Astrocyte of the cerebellum (primary cell): Measurements from ENCODE around the gene VKORC1.
A peak's percentile ranks its signal among the peaks of the same experiment; 100 is the strongest.

ENCODE experiments used
- DNase-seq: peaks from one replicate; pipeline ENCODE4 v3.0.0-alpha.2; 2011; ENCODE audit warnings: low read depth
- H3K4me3 ChIP-seq: 2 replicates; pipeline ENCODE4 v1.5.1; 2011; ENCODE audit warnings: mild to moderate bottlenecking, low read depth, low read length, moderate library complexity
- in situ Hi-C: cut with HindIII; loops from 2 replicates; pipeline ENCODE4 v1.10.0; 2017; ENCODE audit warnings: low sequenced_read_pairs
- TF ChIP-seq, protein P1 (sequence below): IDR thresholded peaks from 2 replicates; pipeline ENCODE4 v1.5.1; 2012; ENCODE audit warnings: low read length, low read depth, moderate library complexity, mild to moderate bottlenecking; ENCODE audit errors: missing control alignments

VKORC1 gene

DNA sequence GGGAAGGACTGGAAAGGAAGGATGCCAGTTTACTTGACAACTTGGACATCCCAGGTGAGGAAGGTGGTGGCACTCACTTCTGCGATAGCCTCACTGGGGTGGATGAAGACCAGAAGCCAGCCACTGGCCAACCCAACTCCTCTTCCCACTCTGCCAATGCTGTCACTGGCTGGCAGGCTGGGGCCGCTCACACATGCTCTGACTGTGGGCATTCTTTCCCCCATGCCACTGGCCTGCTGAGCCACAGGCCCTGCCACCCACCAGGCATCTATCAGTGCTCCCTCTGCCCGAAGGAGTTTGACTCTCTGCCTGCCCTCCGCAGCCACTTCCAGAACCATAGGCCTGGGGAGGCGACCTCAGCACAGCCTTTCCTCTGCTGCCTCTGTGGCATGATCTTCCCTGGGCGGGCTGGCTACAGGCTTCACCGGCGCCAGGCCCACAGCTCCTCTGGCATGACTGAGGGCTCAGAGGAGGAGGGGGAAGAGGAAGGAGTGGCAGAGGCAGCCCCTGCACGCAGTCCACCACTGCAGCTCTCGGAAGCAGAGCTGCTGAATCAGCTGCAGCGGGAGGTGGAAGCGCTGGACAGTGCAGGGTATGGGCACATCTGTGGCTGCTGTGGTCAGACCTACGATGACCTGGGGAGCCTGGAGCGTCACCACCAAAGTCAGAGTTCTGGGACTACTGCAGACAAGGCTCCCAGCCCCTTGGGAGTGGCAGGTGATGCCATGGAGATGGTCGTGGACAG is 15.8 kb downstream of the VKORC1 start:
- in situ Hi-C loops = no loop called here
- no peak for DNase-seq
- TF ChIP-seq, protein P1, sequence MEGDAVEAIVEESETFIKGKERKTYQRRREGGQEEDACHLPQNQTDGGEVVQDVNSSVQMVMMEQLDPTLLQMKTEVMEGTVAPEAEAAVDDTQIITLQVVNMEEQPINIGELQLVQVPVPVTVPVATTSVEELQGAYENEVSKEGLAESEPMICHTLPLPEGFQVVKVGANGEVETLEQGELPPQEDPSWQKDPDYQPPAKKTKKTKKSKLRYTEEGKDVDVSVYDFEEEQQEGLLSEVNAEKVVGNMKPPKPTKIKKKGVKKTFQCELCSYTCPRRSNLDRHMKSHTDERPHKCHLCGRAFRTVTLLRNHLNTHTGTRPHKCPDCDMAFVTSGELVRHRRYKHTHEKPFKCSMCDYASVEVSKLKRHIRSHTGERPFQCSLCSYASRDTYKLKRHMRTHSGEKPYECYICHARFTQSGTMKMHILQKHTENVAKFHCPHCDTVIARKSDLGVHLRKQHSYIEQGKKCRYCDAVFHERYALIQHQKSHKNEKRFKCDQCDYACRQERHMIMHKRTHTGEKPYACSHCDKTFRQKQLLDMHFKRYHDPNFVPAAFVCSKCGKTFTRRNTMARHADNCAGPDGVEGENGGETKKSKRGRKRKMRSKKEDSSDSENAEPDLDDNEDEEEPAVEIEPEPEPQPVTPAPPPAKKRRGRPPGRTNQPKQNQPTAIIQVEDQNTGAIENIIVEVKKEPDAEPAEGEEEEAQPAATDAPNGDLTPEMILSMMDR = no peak
- H3K4me3 ChIP-seq = no peak overlapping the region

DNA sequence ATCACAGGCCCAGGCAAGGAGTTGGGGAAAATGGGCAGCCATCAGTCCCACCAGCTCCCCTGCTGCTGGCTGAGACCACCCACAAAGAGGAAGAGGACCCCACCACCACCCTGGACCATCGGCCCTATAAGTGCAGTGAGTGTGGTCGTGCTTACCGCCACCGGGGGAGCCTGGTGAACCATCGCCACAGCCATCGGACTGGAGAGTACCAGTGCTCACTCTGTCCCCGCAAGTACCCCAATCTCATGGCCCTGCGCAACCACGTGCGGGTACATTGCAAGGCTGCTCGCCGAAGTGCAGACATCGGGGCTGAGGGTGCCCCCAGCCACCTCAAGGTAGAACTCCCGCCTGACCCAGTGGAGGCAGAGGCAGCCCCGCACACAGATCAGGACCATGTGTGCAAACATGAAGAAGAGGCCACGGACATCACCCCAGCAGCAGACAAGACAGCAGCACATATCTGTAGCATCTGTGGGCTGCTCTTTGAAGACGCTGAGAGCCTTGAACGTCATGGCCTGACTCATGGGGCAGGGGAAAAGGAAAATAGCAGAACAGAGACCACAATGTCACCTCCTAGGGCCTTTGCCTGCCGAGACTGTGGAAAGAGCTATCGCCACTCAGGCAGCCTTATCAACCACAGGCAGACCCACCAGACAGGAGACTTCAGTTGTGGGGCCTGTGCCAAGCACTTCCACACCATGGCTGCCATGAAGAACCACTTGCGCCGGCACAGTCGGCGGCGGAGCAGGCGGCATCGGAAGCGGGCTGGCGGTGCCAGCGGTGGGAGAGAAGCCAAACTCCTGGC is 16.8 kb downstream of the VKORC1 start:
- in situ Hi-C loops = no loop called here
- TF ChIP-seq, protein P1 = peak; percentile 3
- no peak overlapping the region for H3K4me3 ChIP-seq
- no peak for DNase-seq

DNA sequence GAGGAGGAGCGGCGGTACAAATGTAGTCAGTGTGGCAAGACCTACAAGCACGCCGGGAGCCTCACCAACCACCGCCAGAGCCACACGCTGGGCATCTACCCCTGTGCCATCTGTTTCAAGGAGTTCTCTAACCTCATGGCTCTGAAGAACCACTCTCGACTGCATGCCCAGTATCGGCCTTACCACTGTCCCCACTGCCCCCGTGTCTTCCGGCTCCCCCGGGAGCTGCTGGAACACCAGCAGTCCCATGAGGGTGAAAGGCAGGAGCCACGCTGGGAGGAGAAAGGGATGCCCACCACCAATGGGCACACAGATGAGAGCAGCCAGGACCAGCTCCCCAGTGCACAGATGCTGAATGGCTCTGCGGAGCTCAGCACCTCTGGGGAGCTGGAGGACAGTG is 17.6 kb downstream of the VKORC1 start:
- TF ChIP-seq, protein P1 = no peak
- in situ Hi-C loops = no loop called here
- DNase-seq = no peak
- no peak overlapping the region for H3K4me3 ChIP-seq

DNA sequence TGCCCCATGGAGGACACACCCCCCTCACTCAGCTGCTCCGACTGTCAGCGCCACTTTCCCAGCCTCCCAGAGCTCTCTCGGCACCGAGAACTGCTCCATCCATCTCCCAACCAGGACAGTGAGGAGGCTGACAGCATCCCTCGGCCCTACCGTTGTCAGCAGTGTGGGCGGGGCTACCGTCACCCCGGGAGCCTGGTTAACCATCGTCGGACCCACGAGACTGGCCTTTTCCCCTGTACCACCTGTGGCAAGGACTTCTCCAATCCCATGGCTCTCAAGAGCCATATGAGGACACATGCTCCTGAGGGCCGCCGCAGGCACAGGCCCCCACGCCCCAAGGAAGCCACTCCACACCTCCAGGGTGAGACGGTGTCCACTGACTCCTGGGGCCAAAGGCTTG is 18.3 kb downstream of the VKORC1 start:
- DNase-seq = no peak
- no peak overlapping the region for H3K4me3 ChIP-seq
- in situ Hi-C loops = no loop called here
- TF ChIP-seq, protein P1 = no peak

DNA sequence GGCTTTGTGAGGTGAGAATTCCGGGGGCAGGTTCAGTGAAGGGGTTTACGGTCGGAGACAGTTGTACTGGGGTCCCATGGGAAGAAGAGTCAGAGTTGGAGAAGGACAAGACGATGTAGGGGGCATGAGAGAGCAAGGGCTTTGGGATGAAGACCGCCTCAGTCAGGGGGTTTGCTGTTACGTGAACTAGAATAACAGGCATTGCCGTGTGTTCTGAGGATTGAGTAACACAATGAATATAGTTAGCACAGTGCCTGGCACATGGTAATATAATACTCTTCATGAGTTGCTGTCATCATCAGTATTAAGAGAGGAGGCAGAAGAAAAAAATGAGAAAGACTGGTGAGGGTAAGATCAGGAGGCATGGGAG is 19.8 kb downstream of the VKORC1 start:
- DNase-seq = no peak
- TF ChIP-seq, protein P1 = no peak
- H3K4me3 ChIP-seq = peak overlapping the region; percentile 85
- in situ Hi-C loops = loop anchor here (25.0 kb wide), 1 partner anchor 137 kb away; the partner anchor contains the start of gene ORAI3

DNA sequence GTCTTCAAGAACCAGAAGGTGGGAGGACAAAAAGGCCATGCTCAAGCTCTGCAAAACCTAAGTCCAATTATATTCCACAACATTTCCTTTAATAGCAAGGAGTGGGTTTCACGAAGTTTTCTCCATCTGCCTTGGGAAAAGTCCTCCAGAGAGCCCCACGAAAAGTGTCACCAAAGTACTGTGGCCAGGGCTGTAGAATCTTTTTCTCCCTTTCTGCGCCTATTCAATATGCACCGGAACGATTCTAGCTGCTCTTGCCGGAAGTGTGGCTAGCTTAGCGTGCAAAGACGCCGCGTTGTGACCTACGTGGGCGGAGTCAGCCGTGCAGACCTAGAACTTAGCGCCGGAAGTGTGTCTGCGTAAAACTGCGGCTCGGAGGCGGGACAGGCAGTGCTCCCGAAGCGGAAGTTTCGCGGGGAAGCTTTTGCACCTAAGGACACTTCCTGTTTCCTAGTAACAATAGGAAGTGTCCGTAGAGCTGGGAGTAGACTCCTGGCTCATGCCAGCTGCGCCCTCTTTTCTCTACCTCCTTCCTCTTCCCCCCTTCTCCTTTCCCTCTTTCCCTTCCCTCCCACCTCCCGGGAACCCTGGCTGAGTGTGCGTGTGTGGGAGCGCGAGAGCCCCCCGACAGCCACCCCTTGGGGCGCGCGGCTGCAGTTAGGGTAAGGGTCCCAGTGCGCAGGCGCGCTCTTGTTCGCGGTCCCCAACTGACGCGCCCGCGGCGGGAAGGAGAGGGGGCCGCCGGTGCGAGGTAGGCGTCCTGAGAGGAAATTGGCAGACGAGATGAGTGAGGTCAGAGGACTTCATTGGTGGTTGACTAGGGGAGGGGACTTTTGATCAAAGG is 20.4 kb downstream of the VKORC1 start, which contains the start of the genes ZNF646 and ZNF668:
Gene ZNF646 (plus strand): TSS at position 453 of the 844 bp plus-strand sequence. CDS start 1,903 bp downstream, outside the sequence.
Gene ZNF668 (minus strand): TSS at position 271 of the 844 bp plus-strand sequence. CDS start 9,781 bp downstream, outside the sequence.
- TF ChIP-seq, protein P1 = no peak

More for the DNA sequence above, 20.4 kb downstream of the VKORC1 start, which contains the start of the genes ZNF646 and ZNF668:
- in situ Hi-C loops = loop anchor here (25.0 kb wide), 1 partner anchor 137 kb away; the partner anchor contains the start of gene ORAI3
- DNase-seq = peak; percentile 99
- H3K4me3 ChIP-seq = peak within 1 kb of the TSS; percentile 85
